Astrocyte (in vitro differentiated cells and primary cell): ENCODE measurements around the gene CPT1A. TPM values are rescaled to one million over a fixed set of nuclear protein-coding genes. Genes with fewer than 3 reads are reported as not detected.
"Not testable (repeated sequence)": the region's sequence is repeated elsewhere in the genome, so short reads cannot be mapped to it uniquely, and the experiment has no call there.

ENCODE experiments used
- DNase-seq: peaks from one replicate; pipeline ENCODE4 v3.0.0-alpha.2; 2010; ENCODE audit warnings: low read depth
- FAIRE-seq: peaks from 2 replicates; lab custom pipeline; 2011; peaks lifted over from hg19 to GRCh38; lab: Jason Lieb, UNC
- H2AFZ ChIP-seq: 2 replicates; pipeline ENCODE4 v1.6.0; 2012; ENCODE audit warnings: low read depth, low read length, inconsistent platforms
- H3K27ac ChIP-seq: 2 replicates; pipeline ENCODE4 v1.5.1; 2011; ENCODE audit warnings: low read depth, low read length, inconsistent platforms
- H3K27me3 ChIP-seq: 2 replicates; pipeline ENCODE4 v1.6.0; 2011; ENCODE audit warnings: low read length, inconsistent platforms; ENCODE audit not compliant: insufficient read depth
- H3K36me3 ChIP-seq: 2 replicates; pipeline ENCODE4 v1.5.1; 2011; ENCODE audit warnings: low read length, inconsistent platforms; ENCODE audit not compliant: insufficient read depth
- H3K4me1 ChIP-seq: 2 replicates; pipeline ENCODE4 v1.5.1; 2011; ENCODE audit warnings: low read length, inconsistent platforms; ENCODE audit not compliant: insufficient read depth
- H3K4me2 ChIP-seq: 2 replicates; pipeline ENCODE4 v1.6.0; 2012; ENCODE audit warnings: low read length, inconsistent platforms
- H3K4me3 ChIP-seq: 2 replicates; pipeline ENCODE4 v1.5.1; 2011; ENCODE audit warnings: low read depth, mild to moderate bottlenecking, low read length, inconsistent platforms; ENCODE audit not compliant: insufficient read depth
- H3K79me2 ChIP-seq: 2 replicates; pipeline ENCODE4 v1.6.0; 2012; ENCODE audit warnings: mild to moderate bottlenecking, low read length, inconsistent platforms; ENCODE audit not compliant: insufficient read depth
- H3K9ac ChIP-seq: 2 replicates; pipeline ENCODE4 v1.6.0; 2012; ENCODE audit warnings: mild to moderate bottlenecking, low read length, inconsistent platforms
- H3K9me3 ChIP-seq: 2 replicates; pipeline ENCODE4 v1.5.1; 2012; ENCODE audit warnings: low read depth, mild to moderate bottlenecking, low read length, inconsistent platforms; ENCODE audit not compliant: insufficient read depth
- H4K20me1 ChIP-seq: 2 replicates; pipeline ENCODE4 v1.6.0; 2012; ENCODE audit warnings: low read length, inconsistent platforms; ENCODE audit not compliant: insufficient read depth
- H3K27ac Mint-ChIP-seq: one replicate; pipeline ENCODE4 v1.8.0; 2021; ENCODE audit warnings: mild to moderate bottlenecking, mixed read lengths; ENCODE audit not compliant: unreplicated experiment
- H3K27me3 Mint-ChIP-seq: one replicate; pipeline ENCODE4 v1.8.0; 2021; ENCODE audit warnings: low read depth, mixed read lengths; ENCODE audit not compliant: unreplicated experiment
- H3K36me3 Mint-ChIP-seq: one replicate; pipeline ENCODE4 v1.8.0; 2021; ENCODE audit warnings: low read depth, mixed read lengths; ENCODE audit not compliant: unreplicated experiment
- H3K4me1 Mint-ChIP-seq: one replicate; pipeline ENCODE4 v1.8.0; 2021; ENCODE audit warnings: low read depth, mixed read lengths; ENCODE audit not compliant: unreplicated experiment
- H3K4me3 Mint-ChIP-seq: one replicate; pipeline ENCODE4 v1.8.0; 2021; ENCODE audit warnings: mild to moderate bottlenecking, moderate library complexity, mixed read lengths; ENCODE audit not compliant: unreplicated experiment
- H3K9me3 Mint-ChIP-seq: one replicate; pipeline ENCODE4 v1.8.0; 2021; ENCODE audit warnings: mild to moderate bottlenecking, mixed read lengths; ENCODE audit not compliant: unreplicated experiment
- EZH2 ChIP-seq: IDR thresholded peaks from 2 replicates; pipeline ENCODE4 v1.6.1; 2012; ENCODE audit warnings: mild to moderate bottlenecking, low read length, inconsistent platforms; ENCODE audit not compliant: insufficient read depth
- total RNA-seq: library from RNA; stranded (reverse); gene quantifications from 2 replicates; pipeline ENCODE4 v1.2.1, GENCODE V29; 2021
- TF ChIP-seq, protein P1 (sequence below): IDR thresholded peaks from 2 replicates; pipeline ENCODE4 v1.5.1; 2011; ENCODE audit warnings: low read depth, mild to moderate bottlenecking, inconsistent platforms, low read length, moderate library complexity; ENCODE audit not compliant: insufficient read depth

Gene CPT1A
- total RNA-seq, 1 donor from 2014 or later, result 2.3 TPM

DNA sequence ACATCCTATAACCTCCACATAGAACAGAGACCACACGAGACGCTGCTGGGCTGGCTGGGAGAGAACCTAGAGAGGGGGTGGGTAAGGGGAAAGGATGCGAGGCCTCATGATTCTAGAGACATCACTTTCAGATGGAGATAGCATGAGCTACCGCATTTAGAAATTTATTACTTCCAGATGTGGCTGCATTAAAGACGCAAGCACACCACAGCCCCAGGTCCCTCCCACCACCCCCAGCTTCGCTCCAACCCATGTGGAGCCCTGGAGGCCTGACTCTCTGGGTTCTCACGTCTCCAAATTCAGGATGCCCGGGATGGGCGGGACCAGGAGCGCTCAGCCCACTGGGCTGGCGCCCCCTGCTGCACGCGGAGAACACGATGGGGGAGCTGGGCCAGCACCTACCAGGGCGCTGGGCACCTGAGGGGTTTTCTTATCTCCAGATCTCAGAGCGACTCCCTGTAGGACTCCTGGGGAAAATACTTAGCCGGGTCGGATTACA is 48.3 kb upstream of the CPT1A start:
- Histone ChIP-seq H3K9ac (peak overlapping the region; percentile 70), H4K20me1 (peaks cover 28% of the 10 kb centered on the region), H3K27me3 (no peaks in the 10 kb centered on the region), H3K4me1 (peaks cover 23% of the 10 kb centered on the region), H3K36me3 (peaks cover 15% of the 10 kb centered on the region), H3K4me3 (no peak overlapping the region), H3K79me2 (no peaks in the 10 kb centered on the region), H3K9me3 (no peaks in the 10 kb centered on the region), H2AFZ (no peak overlapping the region), H3K4me2 (peak overlapping the region; percentile 80), H3K27ac (peak overlapping the region; percentile 81)
- Mint-ChIP-seq H3K36me3 (peaks cover 7% of the 10 kb centered on the region), H3K27me3 (no peaks in the 10 kb centered on the region), H3K4me1 (no peaks in the 10 kb centered on the region), H3K9me3 (no peaks in the 10 kb centered on the region), H3K27ac (no peak overlapping the region), H3K4me3 (no peak overlapping the region)
- FAIRE-seq (no peak), DNase-seq (peak; percentile 55)
- TF ChIP-seq, protein P1, sequence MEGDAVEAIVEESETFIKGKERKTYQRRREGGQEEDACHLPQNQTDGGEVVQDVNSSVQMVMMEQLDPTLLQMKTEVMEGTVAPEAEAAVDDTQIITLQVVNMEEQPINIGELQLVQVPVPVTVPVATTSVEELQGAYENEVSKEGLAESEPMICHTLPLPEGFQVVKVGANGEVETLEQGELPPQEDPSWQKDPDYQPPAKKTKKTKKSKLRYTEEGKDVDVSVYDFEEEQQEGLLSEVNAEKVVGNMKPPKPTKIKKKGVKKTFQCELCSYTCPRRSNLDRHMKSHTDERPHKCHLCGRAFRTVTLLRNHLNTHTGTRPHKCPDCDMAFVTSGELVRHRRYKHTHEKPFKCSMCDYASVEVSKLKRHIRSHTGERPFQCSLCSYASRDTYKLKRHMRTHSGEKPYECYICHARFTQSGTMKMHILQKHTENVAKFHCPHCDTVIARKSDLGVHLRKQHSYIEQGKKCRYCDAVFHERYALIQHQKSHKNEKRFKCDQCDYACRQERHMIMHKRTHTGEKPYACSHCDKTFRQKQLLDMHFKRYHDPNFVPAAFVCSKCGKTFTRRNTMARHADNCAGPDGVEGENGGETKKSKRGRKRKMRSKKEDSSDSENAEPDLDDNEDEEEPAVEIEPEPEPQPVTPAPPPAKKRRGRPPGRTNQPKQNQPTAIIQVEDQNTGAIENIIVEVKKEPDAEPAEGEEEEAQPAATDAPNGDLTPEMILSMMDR, result peak; percentile 55
- TF ChIP-seq EZH2, result no peak

DNA sequence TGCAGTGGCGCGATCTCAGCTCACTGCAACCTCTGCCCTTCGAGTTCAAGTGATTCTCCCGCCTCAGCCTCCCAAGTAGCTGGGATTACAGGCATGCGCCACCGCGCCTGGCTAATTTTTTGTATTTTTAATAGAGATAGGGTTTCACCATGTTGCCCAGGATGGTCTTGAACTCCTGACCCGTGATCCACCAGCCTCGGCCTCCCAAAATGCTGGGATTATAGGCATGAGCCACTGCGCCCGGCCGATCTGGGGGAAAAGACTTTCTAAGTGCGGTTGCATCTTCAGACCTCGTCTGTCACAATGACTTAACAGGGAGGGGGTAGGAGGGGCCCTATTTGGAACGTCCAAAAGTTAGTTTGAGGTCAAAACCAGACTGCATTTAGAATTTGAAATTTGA is 43.1 kb upstream of the CPT1A start:
- not testable (repeated sequence) for FAIRE-seq

DNA sequence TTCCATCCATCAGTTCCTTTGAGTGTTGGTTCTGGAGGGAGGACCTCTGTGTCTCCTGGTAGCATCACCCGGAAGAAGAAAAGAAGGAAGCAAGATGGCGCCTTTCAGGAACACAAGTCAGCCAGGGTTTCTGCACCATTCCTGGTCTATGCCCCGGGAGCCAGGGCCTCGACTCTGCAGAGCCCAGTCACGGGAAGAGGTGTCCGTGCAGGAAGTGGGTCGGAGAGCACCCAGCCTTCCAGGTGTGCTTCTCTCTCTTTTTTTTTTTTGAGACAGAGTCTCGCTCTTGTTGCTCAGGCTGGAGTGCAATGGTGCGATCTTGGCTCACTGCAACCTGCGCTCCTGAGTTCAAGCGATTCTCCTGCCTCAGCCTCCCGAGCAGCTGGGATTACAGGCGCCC is 40.7 kb upstream of the CPT1A start:
- no peak overlapping the region for H3K4me3 Mint-ChIP-seq
- Histone ChIP-seq H3K27ac (no peak overlapping the region), H3K79me2 (no peaks in the 10 kb centered on the region), H3K9me3 (no peaks in the 10 kb centered on the region), H2AFZ (no peak overlapping the region), H3K36me3 (no peaks in the 10 kb centered on the region), H3K27me3 (no peaks in the 10 kb centered on the region), H3K4me2 (no peak overlapping the region), H3K9ac (no peak overlapping the region), H4K20me1 (no peaks in the 10 kb centered on the region), H3K4me3 (no peak overlapping the region), H3K4me1 (no peaks in the 10 kb centered on the region)
- H3K9me3 Mint-ChIP-seq, result peaks cover 3% of the 10 kb centered on the region
- no peaks in the 10 kb centered on the region for H3K4me1 Mint-ChIP-seq
- no peaks in the 10 kb centered on the region for H3K27me3 Mint-ChIP-seq
- H3K27ac Mint-ChIP-seq, result no peak overlapping the region
- DNase-seq, result no peak
- H3K36me3 Mint-ChIP-seq, result peaks cover 1% of the 10 kb centered on the region
- TF ChIP-seq, protein P1, result no peak
- no peak for TF ChIP-seq EZH2
- no peak for FAIRE-seq

More for the DNA sequence above, 43.1 kb upstream of the CPT1A start:
- H3K27ac Mint-ChIP-seq, H3K4me2 ChIP-seq, DNase-seq, H2AFZ ChIP-seq, H3K36me3 Mint-ChIP-seq, H3K9me3 Mint-ChIP-seq, H4K20me1 ChIP-seq, H3K27me3 Mint-ChIP-seq, H3K9me3 ChIP-seq, H3K9ac ChIP-seq, H3K79me2 ChIP-seq, H3K27ac ChIP-seq, H3K36me3 ChIP-seq, H3K4me1 Mint-ChIP-seq, H3K4me1 ChIP-seq, H3K4me3 ChIP-seq, H3K27me3 ChIP-seq, H3K4me3 Mint-ChIP-seq: not testable (repeated sequence)
